Natural killer cell (primary cell): Measurements from ENCODE around the gene RPEL1. TPM values are rescaled to one million over a fixed set of nuclear protein-coding genes. Genes with fewer than 3 reads are reported as not detected.

Experiments
- ATAC-seq, 3 donors: fragments of 150-1000 bp in 2 of 3; fragments of 200-7000 bp in 1 of 3; cut with Tn5 transposase; 1 replicate in 1 of 3; 2 replicates in 2 of 3; pipeline ENCODE4 v1.10.0; 2021; ENCODE audit warnings: mild to moderate bottlenecking in 2 of 3, moderate library complexity in 2 of 3
- DNase-seq, 2 donors: peaks; one replicate each; pipeline versions ENCODE4 v3.0.0 to v3.0.0-alpha.2; 2013 to 2021; ENCODE audit warnings: mixed read lengths in 1 of 2
- H3K27ac ChIP-seq: one replicate; pipeline ENCODE4 v1.5.1; 2013; ENCODE audit warnings: mild to moderate bottlenecking, low read length
- H3K27me3 ChIP-seq: one replicate; pipeline ENCODE4 v1.6.1; 2013; ENCODE audit warnings: low read length; ENCODE audit not compliant: control insufficient read depth, insufficient read depth
- H3K36me3 ChIP-seq: one replicate; pipeline ENCODE4 v1.6.1; 2013; ENCODE audit warnings: low read length; ENCODE audit not compliant: control insufficient read depth, insufficient read depth
- H3K4me1 ChIP-seq: one replicate; pipeline ENCODE4 v1.6.1; 2013; ENCODE audit warnings: low read length; ENCODE audit not compliant: control insufficient read depth, insufficient read depth
- H3K4me3 ChIP-seq: one replicate; pipeline ENCODE4 v1.5.1; 2013; ENCODE audit warnings: low read length
- H3K9me3 ChIP-seq: one replicate; pipeline ENCODE4 v1.6.1; 2013; ENCODE audit warnings: low read length; ENCODE audit not compliant: control insufficient read depth, insufficient read depth
- H3K27ac Mint-ChIP-seq, 2 donors: one replicate each; pipeline ENCODE4 v1.8.0; 2022; ENCODE audit warnings: mild to moderate bottlenecking in 2 of 2, mixed read lengths in 2 of 2, moderate library complexity in 1 of 2
- H3K27me3 Mint-ChIP-seq, 2 donors: one replicate each; pipeline ENCODE4 v1.8.0; 2022; ENCODE audit warnings: low read depth in 2 of 2, mixed read lengths in 2 of 2
- H3K36me3 Mint-ChIP-seq: one replicate; pipeline ENCODE4 v1.8.0; 2022; ENCODE audit warnings: mixed read lengths
- H3K4me1 Mint-ChIP-seq, 2 donors: one replicate each; pipeline ENCODE4 v1.8.0; 2022; ENCODE audit warnings: mixed read lengths in 2 of 2
- H3K4me3 Mint-ChIP-seq: one replicate; pipeline ENCODE4 v1.8.0; 2022; ENCODE audit warnings: mild to moderate bottlenecking, moderate library complexity, mixed read lengths
- H3K9me3 Mint-ChIP-seq, 2 donors: one replicate each; pipeline ENCODE4 v1.8.0; 2022; ENCODE audit warnings: mixed read lengths in 2 of 2
- CTCF ChIP-seq: fragments of 200-600 bp; IDR thresholded peaks from one replicate; pipeline ENCODE4 v1.8.0; 2022; ENCODE audit warnings: antibody characterized with exemption
- WGBS: methylation state at CpG from one replicate; pipeline ENCODE4 v1.1.7; 2013; ENCODE audit warnings: missing lambda C conversion rate; ENCODE audit not compliant: insufficient coverage; 5-methylcytosine and 5-hydroxymethylcytosine counted together
- intact Hi-C: fragments of 100-400 bp; cut with micrococcal nuclease; formaldehyde crosslinking; loops from one replicate; pipeline ENCODE4 v1.14.2; 2022
- total RNA-seq, 4 donors: library from RNA; stranded (reverse); fragments of 120-200 nt in 1 of 4; gene quantifications; one replicate each; pipeline versions ENCODE4 v1.2.3 to v1.2.4, GENCODE V29; 2013 to 2022

Gene RPEL1
- total RNA-seq, 3 donors from 2014 or later (not counting 1 experiment from before 2014, with no cell fraction given), result not detected

GRCh38 chr10:103198648-103199047, 47.0 kb upstream of the RPEL1 start:
- H3K27me3 Mint-ChIP-seq, result no peaks in the 10 kb centered on the region
- DNase-seq (no peak), ATAC-seq (no peak)
- Histone ChIP-seq H3K4me3 (no peak overlapping the region), H3K36me3 (no peaks in the 10 kb centered on the region), H3K27me3 (no peaks in the 10 kb centered on the region), H3K27ac (no peak overlapping the region), H3K9me3 (no peaks in the 10 kb centered on the region), H3K4me1 (peaks cover 3% of the 10 kb centered on the region)
- WGBS, result 94% methylated on average over 3 of the region's 8 CpGs
- H3K9me3 Mint-ChIP-seq, result no peaks in the 10 kb centered on the region
- H3K4me1 Mint-ChIP-seq, result peaks cover 7 to 13% of the 10 kb centered on the region in 2 donors
- H3K36me3 Mint-ChIP-seq, result no peaks in the 10 kb centered on the region
- no peak for TF ChIP-seq CTCF
- H3K27ac Mint-ChIP-seq, result no peak overlapping the region
- no peak overlapping the region for H3K4me3 Mint-ChIP-seq
- intact Hi-C loops, result no loop called here

DNA sequence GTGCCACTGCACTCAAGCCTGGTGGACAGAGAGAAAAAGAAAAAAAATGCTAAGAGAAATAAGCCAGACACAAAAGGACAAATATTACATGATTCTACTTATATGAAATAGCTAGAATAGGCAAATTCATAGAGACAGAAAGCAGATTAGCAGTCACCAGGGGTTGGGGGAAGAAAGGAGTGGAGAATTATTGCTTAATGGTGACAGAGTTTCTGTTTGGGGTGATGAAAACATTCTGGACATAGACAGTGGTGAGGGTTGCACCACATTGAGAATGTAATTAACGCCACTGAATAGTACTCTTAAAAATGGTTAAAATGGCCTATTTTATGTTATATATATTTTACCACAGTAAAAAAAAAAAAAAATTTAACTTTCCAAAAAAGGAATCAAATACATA, 46.2 kb upstream of the RPEL1 start:
- H3K9me3 Mint-ChIP-seq, result no peaks in the 10 kb centered on the region
- intact Hi-C loops, result no loop called here
- DNase-seq, result no peak
- ATAC-seq, result no peak
- no peak overlapping the region for H3K4me3 ChIP-seq
- no peak overlapping the region for H3K4me3 Mint-ChIP-seq
- H3K4me1 ChIP-seq, result no peaks in the 10 kb centered on the region
- H3K27me3 Mint-ChIP-seq, result no peaks in the 10 kb centered on the region
- H3K9me3 ChIP-seq, result no peaks in the 10 kb centered on the region
- no peak overlapping the region for H3K27ac ChIP-seq
- no peaks in the 10 kb centered on the region for H3K27me3 ChIP-seq
- no CpG with 5 or more reads among the region's 1 CpG for WGBS
- TF ChIP-seq CTCF, result no peak
- H3K36me3 Mint-ChIP-seq, result no peaks in the 10 kb centered on the region
- no peak overlapping the region for H3K27ac Mint-ChIP-seq
- peaks cover 0 to 6% of the 10 kb centered on the region in 2 donors for H3K4me1 Mint-ChIP-seq
- no peaks in the 10 kb centered on the region for H3K36me3 ChIP-seq

GRCh38 chr10:103202319-103202718, 43.4 kb upstream of the RPEL1 start:
- Mint-ChIP-seq H3K9me3 (no peaks in the 10 kb centered on the region), H3K36me3 (no peaks in the 10 kb centered on the region), H3K4me1 (peaks cover 0 to 2% of the 10 kb centered on the region in 2 donors), H3K27ac (no peak overlapping the region), H3K27me3 (peaks cover 12 to 13% of the 10 kb centered on the region in 2 donors), H3K4me3 (no peak overlapping the region)
- 58% methylated on average over 7 of the region's 7 CpGs for WGBS
- intact Hi-C loops, result no loop called here
- H3K36me3 ChIP-seq, result no peaks in the 10 kb centered on the region
- H3K4me1 ChIP-seq, result no peaks in the 10 kb centered on the region
- no peak for ATAC-seq
- H3K27ac ChIP-seq, result no peak overlapping the region
- no peak for TF ChIP-seq CTCF
- no peaks in the 10 kb centered on the region for H3K9me3 ChIP-seq
- H3K4me3 ChIP-seq, result no peak overlapping the region
- DNase-seq, result no peak
- H3K27me3 ChIP-seq, result no peaks in the 10 kb centered on the region

- no peaks in the 10 kb centered on the region for H3K36me3 ChIP-seq
- H3K9me3 Mint-ChIP-seq, result no peaks in the 10 kb centered on the region
- no peak for TF ChIP-seq CTCF
- H3K4me1 ChIP-seq, result no peaks in the 10 kb centered on the region
- no peak overlapping the region for H3K4me3 Mint-ChIP-seq
- no peak for ATAC-seq
- no peak for DNase-seq
- intact Hi-C loops, result no loop called here
- 98% methylated on average over 2 of the region's 3 CpGs for WGBS
- H3K36me3 Mint-ChIP-seq, result no peaks in the 10 kb centered on the region
- peaks cover 12 to 13% of the 10 kb centered on the region in 2 donors for H3K27me3 Mint-ChIP-seq
- H3K4me1 Mint-ChIP-seq, result no peaks in the 10 kb centered on the region
- no peak overlapping the region for H3K4me3 ChIP-seq
- no peaks in the 10 kb centered on the region for H3K9me3 ChIP-seq
- H3K27me3 ChIP-seq, result no peaks in the 10 kb centered on the region
- H3K27ac Mint-ChIP-seq, result no peak overlapping the region
- no peak overlapping the region for H3K27ac ChIP-seq
Measured at GRCh38 chr10:103203466-103203865, 42.2 kb upstream of the RPEL1 start.
